Measurements from ENCODE around the gene TRAF7.

GRCh38 chr16:2186064-2186463 is 30.5 kb downstream of the TRAF7 start:
- no peak for TF ChIP-seq CTCF (IDR thresholded peaks at IDR 0.05)
- TF ChIP-seq POLR2A (IDR thresholded peaks at IDR 0.05), result no peak

Measured in Peyer's patch (tissue), 4 donors.